Measurements from ENCODE around the gene TBC1D8. TPM values are rescaled to one million over a fixed set of nuclear protein-coding genes. Genes with fewer than 3 reads are reported as not detected.

TBC1D8 gene
- total RNA-seq, 1 donor from 2014 or later = 19.9 TPM

GRCh38 chr2:101151859-101152271, 683 bp upstream of the TBC1D8 start:
- H3K4me3 ChIP-seq = peak overlapping the region; percentile 66
- no peak for TF ChIP-seq CTCF (IDR thresholded peaks at IDR 0.05)
- no peaks in the 10 kb centered on the region for H3K36me3 ChIP-seq
- peak overlapping the region; percentile 81 for H3K27ac ChIP-seq
- H3K27me3 ChIP-seq = no peaks in the 10 kb centered on the region
- intact Hi-C loops (cut with DNase I) = loop anchor here (5.0 kb wide), 1 partner anchor 140 kb away; no protein-coding TSS in a partner anchor
- no peak for DNase-seq
- H3K4me1 ChIP-seq = peaks cover 19% of the 10 kb centered on the region
- no peak for ATAC-seq
- H3K9me3 ChIP-seq = no peaks in the 10 kb centered on the region

- Histone ChIP-seq H3K36me3 (no peaks in the 10 kb centered on the region), H3K9me3 (no peaks in the 10 kb centered on the region), H3K27ac (peak overlapping the region; percentile 72), H3K27me3 (no peaks in the 10 kb centered on the region), H3K4me3 (peak overlapping the region; percentile 72), H3K4me1 (peaks cover 19% of the 10 kb centered on the region)
- intact Hi-C loops (cut with DNase I) = loop anchor here (5.0 kb wide), 1 partner anchor 138 kb away; no protein-coding TSS in a partner anchor
- DNase-seq = peak; percentile 76
- TF ChIP-seq CTCF (IDR thresholded peaks at IDR 0.05) = no peak
- ATAC-seq = peak; percentile 36
Observed at GRCh38 chr2:101150306-101151145, 656 bp downstream of the TBC1D8 start.

- no peak for ATAC-seq
- H3K27ac ChIP-seq = peak overlapping the region; percentile 45
- peaks cover 19% of the 10 kb centered on the region for H3K4me1 ChIP-seq
- intact Hi-C loops (cut with DNase I) = loop anchor here (5.0 kb wide), 1 partner anchor 137 kb away; no protein-coding TSS in a partner anchor
- no peaks in the 10 kb centered on the region for H3K9me3 ChIP-seq
- no peaks in the 10 kb centered on the region for H3K27me3 ChIP-seq
- DNase-seq = no peak
- TF ChIP-seq CTCF (IDR thresholded peaks at IDR 0.05) = no peak
- peak overlapping the region; percentile 72 for H3K4me3 ChIP-seq
- no peaks in the 10 kb centered on the region for H3K36me3 ChIP-seq
Observed at GRCh38 chr2:101149241-101150192, 1.7 kb downstream of the TBC1D8 start.

- no peak for DNase-seq
- no peaks in the 10 kb centered on the region for H3K36me3 ChIP-seq
- ATAC-seq = no peak
- H3K4me1 ChIP-seq = peaks cover 19% of the 10 kb centered on the region
- no peaks in the 10 kb centered on the region for H3K9me3 ChIP-seq
- no peak for TF ChIP-seq CTCF (IDR thresholded peaks at IDR 0.05)
- no peaks in the 10 kb centered on the region for H3K27me3 ChIP-seq
- intact Hi-C loops (cut with DNase I) = no loop called here
- no peak overlapping the region for H3K27ac ChIP-seq
- peak overlapping the region; percentile 72 for H3K4me3 ChIP-seq
Observed at GRCh38 chr2:101148777-101149176, 2.4 kb downstream of the TBC1D8 start.

- DNase-seq (no peak), ATAC-seq (no peak)
- no peak for TF ChIP-seq CTCF (IDR thresholded peaks at IDR 0.05)
- intact Hi-C loops (cut with DNase I) = no loop called here
- Histone ChIP-seq H3K27me3 (no peaks in the 10 kb centered on the region), H3K4me3 (no peak overlapping the region), H3K4me1 (peaks cover 19% of the 10 kb centered on the region), H3K9me3 (no peaks in the 10 kb centered on the region), H3K36me3 (no peaks in the 10 kb centered on the region), H3K27ac (no peak overlapping the region)
Observed at GRCh38 chr2:101147971-101148370, 3.2 kb downstream of the TBC1D8 start.
